Spleen (tissue), 7 donors: ENCODE measurements around the gene PIP4P1.
"Not testable (repeated sequence)": the region's sequence is repeated elsewhere in the genome, so short reads cannot be mapped to it uniquely, and the experiment has no call there.

Experiments
- CTCF ChIP-seq, 11 experiments: fragments of 200-600 bp in 7 of 11; fragments of 450-650 bp in 4 of 11; sonication (generic) in 4 of 11; IDR thresholded peaks in 8 of 11; conservative IDR thresholded peaks in 3 of 11; 1 replicate in 7 of 11; 2 replicates in 4 of 11; pipeline versions ENCODE4 v1.4.0 to v1.8.0; 2016 to 2021; ENCODE audit warnings: antibody characterized with exemption in 11 of 11, inconsistent platforms in 4 of 11, mild to moderate bottlenecking in 1 of 11
- POLR2A ChIP-seq, 3 donors: fragments of 450-650 bp; IDR thresholded peaks; one replicate each; pipeline ENCODE4 v1.5.1; 2017; ENCODE audit warnings: antibody characterized with exemption in 3 of 3, mild to moderate bottlenecking in 1 of 3
- donor health status: DM: no; HTN: no; CAD: no; lungs with moderate emphysema.
- donor health status: DM: no; HTN: no; CAD: no.
- donor health status: DM: no; HTN: no; CAD: no.

GRCh38 chr14:20452831-20453230 is 8.4 kb downstream of the PIP4P1 start:
- not testable (repeated sequence) for TF ChIP-seq POLR2A (IDR thresholded peaks at IDR 0.05); CTCF (IDR thresholded peaks at IDR 0.05 in 8 of 11, conservative IDR thresholded peaks at IDR 0.05 in 3 of 11)
